H1 (cell line): ENCODE data around the gene TAOK1.
"Not testable (repeated sequence)": the region's sequence is repeated elsewhere in the genome, so short reads cannot be mapped to it uniquely, and the experiment has no call there.

Experiments
- CREB1 ChIP-seq: IDR thresholded peaks from 2 replicates; pipeline ENCODE4 v1.6.1; 2012; ENCODE audit warnings: inconsistent platforms
- EGR1 ChIP-seq: IDR thresholded peaks from 2 replicates; pipeline ENCODE4 v1.6.1; 2011; ENCODE audit warnings: low read depth, low read length, borderline replicate concordance
- EP300 ChIP-seq, 2 experiments: IDR thresholded peaks; 1 replicate in 1 of 2; 2 replicates in 1 of 2; pipeline ENCODE4 v1.6.1; 2011 to 2012; ENCODE audit warnings: low read depth in 2 of 2, low read length in 2 of 2, mild to moderate bottlenecking in 2 of 2, borderline replicate concordance in 1 of 2, inconsistent platforms in 1 of 2, moderate library complexity in 1 of 2
- EZH2 ChIP-seq: fragments of 200-600 bp; sonication (generic); IDR thresholded peaks from 2 replicates; pipeline ENCODE4 v1.7.1; 2012; ENCODE audit warnings: low read depth, mild to moderate bottlenecking, moderate library complexity, low read length, inconsistent platforms; ENCODE audit not compliant: severe bottlenecking
- JUN ChIP-seq: IDR thresholded peaks from 2 replicates; pipeline ENCODE4 v1.6.1; 2011; ENCODE audit warnings: low read depth, mild to moderate bottlenecking, improper control_type of control experiment, low read length
- KDM5A ChIP-seq: fragments of 200-600 bp; IDR thresholded peaks from 2 replicates; pipeline ENCODE4 v1.7.1; 2012; ENCODE audit warnings: mild to moderate bottlenecking, low read length, inconsistent platforms, mixed read lengths
- POLR2A ChIP-seq, 2 experiments: IDR thresholded peaks; 1 replicate in 1 of 2; 2 replicates in 1 of 2; pipeline ENCODE4 v1.6.1; 2011; ENCODE audit warnings: low read depth in 2 of 2, low read length in 2 of 2, mild to moderate bottlenecking in 2 of 2; ENCODE audit errors: control extremely low read depth in 1 of 2
- SIN3A ChIP-seq, 2 experiments: IDR thresholded peaks in 1 of 2; conservative IDR thresholded peaks in 1 of 2; 2 replicates each; pipeline ENCODE4 v1.6.1; 2011 to 2012; ENCODE audit warnings: low read length in 2 of 2, improper control_type of control experiment in 1 of 2, low read depth in 1 of 2, mild to moderate bottlenecking in 1 of 2
- TF ChIP-seq, protein P1 (sequence below): IDR thresholded peaks from 2 replicates; pipeline ENCODE4 v1.6.1; 2012; ENCODE audit warnings: low read length, inconsistent platforms
- TF ChIP-seq, protein P2 (sequence below), 3 experiments: IDR thresholded peaks; 1 replicate in 2 of 3; 2 replicates in 1 of 3; pipeline versions ENCODE4 v1.5.1 to v1.6.1; 2011; ENCODE audit warnings: low read length in 3 of 3, mild to moderate bottlenecking in 3 of 3, inconsistent platforms in 2 of 3, low read depth in 1 of 3, moderate library complexity in 1 of 3; ENCODE audit not compliant: insufficient read depth in 1 of 3; ENCODE audit errors: control extremely low read depth in 1 of 3

DNA sequence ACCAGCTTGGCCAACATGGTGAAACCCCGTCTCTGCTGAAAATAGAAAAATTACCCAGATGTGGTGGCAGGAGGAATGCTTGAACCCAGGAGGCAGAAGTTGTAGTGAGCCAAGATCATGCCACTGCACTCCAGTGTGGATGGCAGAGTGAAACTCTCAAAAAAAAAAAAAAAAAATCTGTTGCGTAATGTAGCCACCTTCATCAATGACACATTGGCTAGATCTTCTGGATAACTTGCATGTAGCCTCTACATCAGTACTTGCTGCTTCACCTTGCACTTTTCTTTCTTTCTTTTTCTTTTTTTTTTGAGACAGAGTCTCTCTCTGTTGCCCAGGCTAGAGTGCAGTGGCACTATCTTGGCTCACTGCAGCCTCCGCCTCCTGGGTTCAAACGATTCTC is 83.3 kb downstream of the TAOK1 start:
- TF ChIP-seq EZH2; EP300 (IDR thresholded peaks at IDR 0.05; ENCODE audit: borderline replicate concordance in 1 of 2, low read depth in 2 of 2, low read length in 2 of 2); POLR2A (IDR thresholded peaks at IDR 0.05; ENCODE audit: control extremely low read depth in 1 of 2, low read depth in 2 of 2, low read length in 2 of 2); JUN; KDM5A; CREB1; SIN3A (conservative IDR thresholded peaks at IDR 0.05 in 1 of 2, IDR thresholded peaks at IDR 0.05 in 1 of 2; ENCODE audit: low read depth in 1 of 2, low read length in 2 of 2); EGR1: not testable (repeated sequence)
- TF ChIP-seq, protein P1, sequence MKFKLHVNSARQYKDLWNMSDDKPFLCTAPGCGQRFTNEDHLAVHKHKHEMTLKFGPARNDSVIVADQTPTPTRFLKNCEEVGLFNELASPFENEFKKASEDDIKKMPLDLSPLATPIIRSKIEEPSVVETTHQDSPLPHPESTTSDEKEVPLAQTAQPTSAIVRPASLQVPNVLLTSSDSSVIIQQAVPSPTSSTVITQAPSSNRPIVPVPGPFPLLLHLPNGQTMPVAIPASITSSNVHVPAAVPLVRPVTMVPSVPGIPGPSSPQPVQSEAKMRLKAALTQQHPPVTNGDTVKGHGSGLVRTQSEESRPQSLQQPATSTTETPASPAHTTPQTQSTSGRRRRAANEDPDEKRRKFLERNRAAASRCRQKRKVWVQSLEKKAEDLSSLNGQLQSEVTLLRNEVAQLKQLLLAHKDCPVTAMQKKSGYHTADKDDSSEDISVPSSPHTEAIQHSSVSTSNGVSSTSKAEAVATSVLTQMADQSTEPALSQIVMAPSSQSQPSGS: not testable (repeated sequence)
- TF ChIP-seq, protein P2, sequence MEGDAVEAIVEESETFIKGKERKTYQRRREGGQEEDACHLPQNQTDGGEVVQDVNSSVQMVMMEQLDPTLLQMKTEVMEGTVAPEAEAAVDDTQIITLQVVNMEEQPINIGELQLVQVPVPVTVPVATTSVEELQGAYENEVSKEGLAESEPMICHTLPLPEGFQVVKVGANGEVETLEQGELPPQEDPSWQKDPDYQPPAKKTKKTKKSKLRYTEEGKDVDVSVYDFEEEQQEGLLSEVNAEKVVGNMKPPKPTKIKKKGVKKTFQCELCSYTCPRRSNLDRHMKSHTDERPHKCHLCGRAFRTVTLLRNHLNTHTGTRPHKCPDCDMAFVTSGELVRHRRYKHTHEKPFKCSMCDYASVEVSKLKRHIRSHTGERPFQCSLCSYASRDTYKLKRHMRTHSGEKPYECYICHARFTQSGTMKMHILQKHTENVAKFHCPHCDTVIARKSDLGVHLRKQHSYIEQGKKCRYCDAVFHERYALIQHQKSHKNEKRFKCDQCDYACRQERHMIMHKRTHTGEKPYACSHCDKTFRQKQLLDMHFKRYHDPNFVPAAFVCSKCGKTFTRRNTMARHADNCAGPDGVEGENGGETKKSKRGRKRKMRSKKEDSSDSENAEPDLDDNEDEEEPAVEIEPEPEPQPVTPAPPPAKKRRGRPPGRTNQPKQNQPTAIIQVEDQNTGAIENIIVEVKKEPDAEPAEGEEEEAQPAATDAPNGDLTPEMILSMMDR (IDR thresholded peaks at IDR 0.05; ENCODE audit: control extremely low read depth in 1 of 3, insufficient read depth in 1 of 3, low read depth in 1 of 3, low read length in 3 of 3): not testable (repeated sequence)
